RPMI7951 (cell line): ENCODE measurements around the gene ZNF469. TPM values are rescaled to one million over a fixed set of nuclear protein-coding genes. Genes with fewer than 3 reads are reported as not detected.

Source experiments
- DNase-seq: peaks from one replicate; pipeline ENCODE4 v3.0.0-alpha.2; 2012; ENCODE audit warnings: low read depth
- total RNA-seq: library from RNA; depleted of rRNA; stranded (reverse); fragments of >200 nt; shearing (Covaris generic); gene quantifications from 2 replicates; pipeline ENCODE4 v1.2.3, GENCODE V29; 2014; rRNA removed

ZNF469 gene, protein sequence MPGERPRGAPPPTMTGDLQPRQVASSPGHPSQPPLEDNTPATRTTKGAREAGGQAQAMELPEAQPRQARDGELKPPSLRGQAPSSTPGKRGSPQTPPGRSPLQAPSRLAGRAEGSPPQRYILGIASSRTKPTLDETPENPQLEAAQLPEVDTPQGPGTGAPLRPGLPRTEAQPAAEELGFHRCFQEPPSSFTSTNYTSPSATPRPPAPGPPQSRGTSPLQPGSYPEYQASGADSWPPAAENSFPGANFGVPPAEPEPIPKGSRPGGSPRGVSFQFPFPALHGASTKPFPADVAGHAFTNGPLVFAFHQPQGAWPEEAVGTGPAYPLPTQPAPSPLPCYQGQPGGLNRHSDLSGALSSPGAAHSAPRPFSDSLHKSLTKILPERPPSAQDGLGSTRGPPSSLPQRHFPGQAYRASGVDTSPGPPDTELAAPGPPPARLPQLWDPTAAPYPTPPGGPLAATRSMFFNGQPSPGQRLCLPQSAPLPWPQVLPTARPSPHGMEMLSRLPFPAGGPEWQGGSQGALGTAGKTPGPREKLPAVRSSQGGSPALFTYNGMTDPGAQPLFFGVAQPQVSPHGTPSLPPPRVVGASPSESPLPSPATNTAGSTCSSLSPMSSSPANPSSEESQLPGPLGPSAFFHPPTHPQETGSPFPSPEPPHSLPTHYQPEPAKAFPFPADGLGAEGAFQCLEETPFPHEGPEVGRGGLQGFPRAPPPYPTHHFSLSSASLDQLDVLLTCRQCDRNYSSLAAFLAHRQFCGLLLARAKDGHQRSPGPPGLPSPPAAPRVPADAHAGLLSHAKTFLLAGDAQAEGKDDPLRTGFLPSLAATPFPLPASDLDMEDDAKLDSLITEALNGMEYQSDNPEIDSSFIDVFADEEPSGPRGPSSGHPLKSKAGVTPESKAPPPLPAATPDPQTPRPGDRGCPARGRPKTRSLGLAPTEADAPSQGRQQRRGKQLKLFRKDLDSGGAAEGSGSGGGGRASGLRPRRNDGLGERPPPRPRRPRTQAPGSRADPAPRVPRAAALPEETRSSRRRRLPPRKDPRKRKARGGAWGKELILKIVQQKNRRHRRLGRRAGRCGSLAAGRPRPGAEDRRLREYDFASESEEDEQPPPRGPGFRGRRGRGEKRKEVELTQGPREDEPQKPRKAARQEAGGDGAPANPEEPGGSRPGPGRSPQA (N-terminal part only)
- 0.12 and 0.39 TPM in 2 replicates for total RNA-seq

DNA sequence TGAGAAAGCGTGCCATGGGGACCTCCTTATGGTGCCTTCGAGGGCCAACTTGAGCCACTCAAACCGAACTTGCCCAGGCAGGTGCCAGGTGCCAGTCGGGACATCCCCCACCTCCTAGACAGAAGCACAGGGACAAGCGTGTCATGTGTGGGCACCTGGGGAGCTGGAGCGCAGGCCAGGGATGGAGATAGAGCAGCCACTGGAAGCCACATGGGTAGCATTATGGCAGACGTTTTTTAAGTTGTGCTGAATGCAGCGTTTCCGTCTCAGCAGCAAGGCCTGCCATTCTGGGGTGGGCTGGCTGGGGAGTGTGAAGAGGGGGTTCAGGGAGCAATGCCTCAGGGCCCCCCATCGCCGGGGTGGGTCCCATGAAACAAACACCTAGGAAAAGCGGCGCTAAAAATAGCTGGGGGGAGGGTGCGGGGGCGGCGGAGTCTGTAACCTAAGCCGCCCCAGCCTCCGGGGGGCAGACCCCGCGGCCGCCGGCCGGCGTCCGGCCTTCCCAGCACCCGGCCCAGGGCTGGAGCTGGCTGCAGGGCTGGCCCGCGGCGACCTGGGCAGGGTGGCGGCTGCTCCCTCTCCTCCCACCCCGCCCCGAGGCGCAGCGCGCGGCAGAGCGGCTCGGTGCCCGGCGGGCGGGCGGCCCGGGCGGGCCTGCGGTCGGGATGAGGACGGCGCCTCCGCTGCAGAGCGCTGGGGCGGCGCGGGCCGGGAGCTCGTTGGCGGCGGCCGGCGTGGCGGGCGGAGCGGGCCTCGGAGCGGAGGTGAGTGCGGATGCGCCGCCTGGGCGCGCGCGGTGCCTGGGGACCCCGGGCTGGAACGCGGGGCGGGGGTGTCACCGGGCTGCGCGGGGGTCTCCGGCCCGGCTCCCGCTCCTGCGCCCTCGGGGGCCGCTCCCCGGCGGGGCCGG, at the start of gene ZNF469:
Gene ZNF469, plus strand, starts transcription at position 469 of the 910 bp plus-strand sequence. CDS start 44,512 bp downstream, outside the sequence.
- DNase-seq = peak; percentile 55

DNA sequence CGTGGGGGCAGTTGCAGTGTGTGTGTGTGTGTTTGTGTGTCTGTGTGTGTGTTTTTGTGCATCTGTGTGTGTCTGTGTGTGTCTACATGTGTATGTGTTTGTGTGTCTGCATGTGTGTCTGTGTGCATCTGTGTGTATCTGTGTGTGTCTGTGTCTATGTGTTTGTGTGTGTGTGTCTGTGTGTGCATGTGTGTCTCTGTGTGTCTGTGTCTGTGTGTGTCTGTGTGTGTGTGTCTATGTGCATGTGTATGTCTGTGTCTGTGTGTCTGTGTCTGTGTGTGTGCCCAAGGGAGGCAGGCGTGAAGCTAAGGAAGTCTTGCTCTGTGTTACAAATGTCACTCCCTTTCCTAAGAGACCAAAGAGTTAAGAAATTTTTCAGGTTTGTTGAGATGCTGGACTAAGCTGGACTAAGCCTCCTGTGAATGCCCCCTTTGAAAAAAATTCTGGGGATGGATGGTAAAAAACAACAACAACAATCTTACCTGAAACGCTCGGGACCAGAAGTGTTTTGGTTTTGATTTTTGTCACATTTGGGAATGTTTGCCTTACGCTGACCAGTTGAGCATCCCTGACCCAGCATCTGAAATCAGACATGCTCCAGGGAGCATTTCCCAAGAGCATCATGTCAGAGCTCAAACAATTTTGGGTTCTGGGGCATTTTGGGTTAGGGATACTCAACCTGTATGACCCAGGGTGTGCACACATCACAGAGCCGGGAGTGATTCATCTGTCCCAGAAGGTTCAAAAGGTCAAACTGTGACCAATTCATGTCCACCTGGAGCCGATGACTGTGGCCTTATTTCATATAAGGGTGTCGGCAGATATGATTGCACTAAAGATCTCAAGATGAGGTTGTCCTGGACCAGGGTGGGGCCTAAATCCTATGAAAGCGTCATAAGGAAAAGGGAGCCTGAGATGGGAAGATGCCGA, 48.6 kb upstream of the ZNF469 start:
- DNase-seq = peak; percentile 50

DNA sequence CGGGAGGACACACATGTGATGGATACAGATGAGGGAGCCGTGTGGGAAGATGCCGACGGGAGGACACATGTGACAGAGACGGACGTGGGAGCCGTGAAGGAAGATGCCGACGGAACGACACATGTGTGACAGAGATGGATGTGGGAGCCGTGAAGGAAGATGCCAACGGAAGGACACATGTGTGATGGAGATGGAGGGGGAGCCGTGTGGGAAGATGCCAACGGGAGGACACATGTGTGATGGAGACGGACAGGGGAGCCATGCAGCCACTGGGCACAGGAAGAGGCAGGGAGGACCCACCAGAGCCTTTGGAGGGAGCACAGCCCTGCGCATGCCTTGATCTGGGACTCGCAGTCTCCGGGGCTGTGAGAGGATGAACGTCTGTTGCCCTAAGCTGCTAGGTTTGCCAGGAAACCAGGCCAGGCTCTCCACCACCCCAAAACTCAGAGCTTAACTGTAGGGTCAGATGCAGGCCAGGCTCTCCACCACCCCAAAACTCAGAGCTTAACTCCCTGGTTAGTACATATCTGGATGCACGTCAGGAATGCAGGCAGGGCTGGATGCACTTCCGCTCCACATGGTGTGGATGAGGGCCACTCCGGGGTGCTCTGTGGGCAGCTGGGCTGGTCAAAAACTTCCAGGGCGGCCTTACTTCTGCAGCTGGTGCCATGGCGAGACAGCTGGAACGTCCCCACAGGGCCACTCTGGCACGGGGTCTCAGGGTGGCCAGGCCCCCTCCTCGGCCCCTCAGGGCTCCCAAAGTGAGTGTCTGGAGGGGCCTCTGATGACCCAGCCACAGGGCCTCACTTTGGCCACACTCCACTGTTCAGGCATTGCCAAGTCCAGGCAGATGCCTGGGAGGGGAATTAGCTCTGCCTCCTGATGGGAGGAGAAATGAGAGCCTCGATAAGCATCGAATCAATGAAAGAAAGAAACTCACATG, 47.7 kb upstream of the ZNF469 start:
- no peak for DNase-seq

DNA sequence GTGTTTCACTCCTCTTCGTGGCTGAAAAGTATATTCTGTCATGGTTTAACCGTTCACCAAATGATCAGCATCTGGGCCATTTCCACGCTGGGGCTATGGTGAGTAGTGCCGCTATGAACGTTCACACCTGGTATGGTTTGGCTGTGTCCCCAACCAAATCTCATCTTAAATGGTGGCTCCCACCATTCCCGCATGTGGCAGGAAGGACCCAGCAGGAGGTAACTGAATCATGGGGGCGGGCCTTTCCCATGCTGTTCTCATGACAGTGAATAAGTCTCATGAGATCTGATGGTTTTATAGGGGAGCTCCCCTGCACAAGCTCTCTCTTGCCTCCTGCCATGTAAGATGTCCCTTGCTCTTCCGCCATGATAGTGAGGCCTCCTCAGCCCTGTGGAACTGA, 45.7 kb upstream of the ZNF469 start:
- peak; percentile 85 for DNase-seq

DNA sequence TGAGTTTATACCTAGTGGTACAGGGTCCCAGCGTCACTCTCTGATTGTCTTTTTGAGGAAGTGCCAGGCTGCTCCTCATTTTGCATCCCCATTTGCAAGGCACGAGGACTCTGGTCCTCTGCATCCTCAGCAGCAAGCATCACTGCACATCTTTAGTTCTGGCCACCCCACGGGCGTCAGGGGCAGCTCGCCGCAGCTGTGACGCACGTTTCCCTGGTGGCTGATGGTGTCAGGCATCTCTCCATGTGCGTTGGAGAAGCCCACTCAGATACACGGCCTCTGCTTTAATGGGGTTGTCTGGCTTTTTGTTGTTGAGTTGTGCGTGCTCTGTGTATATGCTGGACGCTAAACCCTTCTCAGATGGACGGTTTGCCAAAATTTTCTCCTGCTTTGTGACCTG, 45.2 kb upstream of the ZNF469 start:
- no peak for DNase-seq

DNA sequence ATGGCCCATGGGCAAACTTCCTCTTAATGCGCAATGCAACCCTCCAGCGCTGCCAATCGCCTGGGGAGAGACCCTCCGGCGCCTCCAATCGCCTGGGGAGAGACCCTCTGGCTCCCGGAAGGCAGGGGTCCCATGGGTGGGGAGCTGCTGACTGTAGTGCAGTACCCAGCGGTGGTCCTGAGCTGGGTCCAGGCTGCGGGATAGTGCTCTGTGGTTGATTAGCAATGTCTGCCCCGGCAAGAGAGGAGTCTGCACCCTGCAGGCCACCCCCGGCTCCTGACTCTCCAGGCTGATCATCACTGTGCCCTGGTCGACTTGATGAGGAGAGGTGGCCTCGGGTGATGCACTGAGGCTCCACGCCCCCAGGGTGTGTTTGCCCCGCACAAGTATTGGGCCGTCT, 44.6 kb upstream of the ZNF469 start:
- no peak for DNase-seq

DNA sequence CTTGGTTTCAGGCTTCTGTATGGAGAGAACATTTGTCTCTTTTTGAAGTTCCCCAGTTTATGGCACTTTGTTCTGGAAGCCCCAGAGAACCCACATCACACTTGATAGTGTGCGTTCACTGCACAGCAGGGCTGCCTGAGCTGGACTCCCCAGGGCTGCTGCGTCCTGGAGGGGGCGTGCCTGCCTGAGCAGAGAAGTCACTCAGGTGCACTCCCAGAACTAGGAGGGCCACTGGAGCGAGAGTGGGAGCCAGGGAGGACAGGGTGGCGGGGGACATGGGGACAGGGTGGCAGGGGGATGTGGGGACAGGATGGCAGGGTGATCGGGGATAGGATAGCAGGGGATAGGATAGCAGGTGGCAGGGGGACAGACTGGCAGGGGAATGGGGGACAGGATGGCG, 43.9 kb upstream of the ZNF469 start:
- no peak for DNase-seq

DNA sequence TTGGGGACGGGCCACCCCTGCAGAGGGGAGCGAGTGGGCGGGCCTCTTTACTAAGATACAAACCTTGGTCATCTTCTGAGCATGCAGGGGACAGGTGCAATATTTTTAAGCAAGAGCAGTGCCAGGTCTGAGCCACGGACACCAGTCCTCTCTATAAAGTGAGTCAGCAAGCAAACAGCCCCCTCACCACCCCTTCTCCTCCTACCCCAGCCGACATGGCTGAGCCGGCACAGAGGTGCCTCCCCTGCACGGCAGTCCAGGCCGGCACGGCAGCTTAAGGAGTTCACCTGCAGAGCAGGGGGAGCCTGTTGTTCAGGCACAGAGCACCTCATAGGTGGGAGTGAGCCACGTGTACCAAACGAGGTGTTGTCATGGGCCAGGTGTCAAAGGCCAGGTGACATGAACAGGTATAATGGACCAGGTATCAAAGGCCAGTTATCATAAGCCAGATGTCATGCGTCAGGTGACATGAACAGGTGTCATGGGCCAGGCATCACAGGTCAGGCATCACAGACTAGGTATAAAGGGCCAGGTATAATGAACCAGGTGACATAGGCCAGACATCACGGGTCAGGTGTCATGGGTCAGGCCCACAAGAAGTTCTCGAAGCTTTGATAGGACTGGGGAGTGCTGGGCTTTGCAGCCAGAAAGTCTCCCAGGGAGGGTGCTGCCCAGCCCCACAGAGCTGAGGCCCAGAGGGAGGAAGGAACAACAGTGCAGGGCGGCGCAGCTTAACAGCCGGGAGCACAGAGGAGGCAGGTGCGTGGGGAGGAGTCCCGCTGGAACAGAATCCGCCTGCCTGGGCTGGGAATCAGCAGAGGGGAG, 42.6 kb upstream of the ZNF469 start:
- DNase-seq = no peak

DNA sequence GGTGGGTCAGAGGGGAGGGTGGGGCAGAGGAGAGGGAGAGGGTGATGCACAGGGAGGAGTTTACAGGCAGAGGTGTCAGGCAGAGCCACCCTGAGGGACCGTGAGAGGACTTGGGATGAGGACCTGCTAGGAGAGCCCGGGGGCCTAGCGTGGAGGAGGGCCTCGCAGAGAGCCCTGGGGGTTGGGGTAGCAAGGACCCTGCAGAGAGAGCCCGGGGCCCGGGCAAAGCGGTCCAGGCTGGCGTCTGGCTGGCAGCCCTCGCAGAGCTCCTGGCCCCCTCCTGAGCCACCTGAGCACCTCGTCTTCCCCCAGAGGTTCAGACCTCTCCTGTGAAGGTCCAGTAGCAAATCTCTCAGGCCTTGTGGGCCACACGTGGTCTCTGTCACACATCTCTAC, 42.0 kb upstream of the ZNF469 start:
- no peak for DNase-seq

DNA sequence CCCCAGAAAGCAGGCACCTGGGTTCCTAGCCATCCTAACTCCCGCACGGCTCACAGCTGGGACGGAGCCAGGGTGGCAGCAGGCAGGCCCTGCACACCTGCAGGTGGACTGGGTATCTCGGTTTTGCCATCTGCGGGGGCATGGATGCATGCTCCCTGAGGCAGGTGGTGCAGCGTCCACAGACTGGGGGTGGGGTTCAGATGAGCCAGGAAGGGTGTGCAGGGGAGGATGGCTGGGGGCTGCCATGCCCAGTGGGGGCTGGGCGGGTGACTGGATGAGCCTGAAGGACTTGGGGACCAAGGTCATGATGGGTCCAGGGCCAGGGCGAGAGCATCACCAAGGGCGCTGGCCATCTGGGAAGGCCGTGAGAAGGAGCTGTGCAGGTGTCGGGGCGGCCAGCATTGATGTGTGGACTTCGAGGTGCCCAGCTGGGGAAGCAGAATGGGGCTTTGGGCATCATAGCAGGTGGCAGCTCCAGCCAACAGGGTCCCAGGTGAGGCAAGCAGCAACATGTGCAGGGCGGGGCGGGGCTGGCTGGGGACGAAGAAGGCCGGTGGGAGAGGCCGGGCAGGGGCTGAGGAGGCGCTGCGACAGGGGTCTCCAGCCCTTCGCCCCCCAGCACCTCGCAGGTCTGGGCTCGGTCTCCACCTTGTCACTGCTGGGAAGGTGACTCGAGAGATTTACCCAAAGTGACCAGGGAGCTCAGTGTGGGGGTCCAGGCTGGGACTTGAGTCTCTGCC, 41.0 kb upstream of the ZNF469 start:
- no peak for DNase-seq

DNA sequence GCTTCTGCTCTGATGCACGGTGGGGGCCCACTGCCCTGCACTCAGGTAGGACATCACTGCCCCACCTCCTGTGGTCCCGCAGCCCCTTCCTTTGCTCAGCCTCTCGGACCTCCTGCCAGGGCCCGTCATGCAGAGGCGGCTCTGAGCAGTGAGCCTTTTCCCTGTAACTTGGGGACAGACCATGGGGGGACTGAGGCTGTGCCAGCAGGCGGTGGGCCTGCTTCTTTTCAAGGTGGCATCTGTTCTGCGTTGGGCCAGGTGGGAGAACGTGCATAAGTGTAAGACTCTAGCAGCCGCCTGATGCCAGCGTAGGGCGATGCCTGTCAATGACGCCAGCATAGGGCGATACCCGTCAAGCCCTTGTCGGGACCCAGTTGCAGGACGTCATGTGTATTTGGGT, 40.3 kb upstream of the ZNF469 start:
- no peak for DNase-seq

DNA sequence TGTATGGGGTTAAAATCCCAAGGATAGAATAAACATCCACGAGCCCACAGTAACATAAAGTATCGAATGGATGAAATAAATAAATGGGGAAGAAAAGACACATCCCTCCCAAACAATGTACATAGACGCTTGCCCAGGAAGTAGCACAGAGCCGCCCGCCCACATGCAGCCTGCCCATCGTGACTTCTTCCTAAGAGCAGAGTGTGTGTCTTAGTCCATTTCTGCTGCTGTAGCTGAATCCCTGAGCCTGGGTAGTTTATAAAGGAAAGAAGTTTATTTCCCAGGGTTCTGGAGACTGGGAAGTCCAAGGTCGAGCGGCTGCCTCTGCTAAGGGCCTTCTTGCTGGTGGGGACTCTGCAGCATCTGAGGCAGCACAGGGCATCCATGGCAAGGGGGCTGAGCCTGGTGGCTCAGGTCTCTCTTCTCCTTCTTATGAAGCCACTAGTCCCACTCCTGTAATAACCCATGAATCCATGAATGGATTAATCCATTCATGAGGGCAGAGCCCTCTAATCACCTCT, 39.4 kb upstream of the ZNF469 start:
- no peak for DNase-seq

DNA sequence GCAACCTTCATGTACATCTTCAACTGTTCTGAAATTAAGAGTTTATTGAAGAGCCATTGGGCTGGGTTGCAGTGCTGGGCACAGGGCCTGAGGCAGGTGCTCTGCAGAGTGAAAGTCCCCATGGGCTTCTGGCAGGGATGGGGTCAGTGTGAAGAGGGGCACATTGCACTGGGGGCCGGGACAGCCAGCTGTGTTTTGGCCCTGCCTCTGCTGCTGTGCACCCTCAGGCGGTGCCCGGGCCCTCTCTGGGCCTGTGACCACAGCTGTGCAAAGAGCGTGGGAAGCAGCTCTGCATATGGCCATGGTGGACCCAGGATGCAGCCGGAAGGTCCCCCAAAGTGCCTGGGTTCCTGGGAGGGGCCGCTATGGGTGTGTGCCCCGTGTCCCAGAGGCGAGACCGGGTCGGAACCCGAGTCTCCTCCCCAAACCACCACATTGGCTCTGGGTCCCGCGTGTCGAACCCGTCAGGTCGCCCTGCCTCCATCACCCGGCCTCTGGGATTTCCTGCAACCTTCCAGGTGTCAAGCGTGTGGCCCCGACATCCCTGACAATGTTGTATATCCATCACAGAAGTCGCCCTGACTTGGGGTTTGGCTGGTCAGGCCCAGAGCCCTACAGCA, 38.2 kb upstream of the ZNF469 start:
- DNase-seq = no peak

DNA sequence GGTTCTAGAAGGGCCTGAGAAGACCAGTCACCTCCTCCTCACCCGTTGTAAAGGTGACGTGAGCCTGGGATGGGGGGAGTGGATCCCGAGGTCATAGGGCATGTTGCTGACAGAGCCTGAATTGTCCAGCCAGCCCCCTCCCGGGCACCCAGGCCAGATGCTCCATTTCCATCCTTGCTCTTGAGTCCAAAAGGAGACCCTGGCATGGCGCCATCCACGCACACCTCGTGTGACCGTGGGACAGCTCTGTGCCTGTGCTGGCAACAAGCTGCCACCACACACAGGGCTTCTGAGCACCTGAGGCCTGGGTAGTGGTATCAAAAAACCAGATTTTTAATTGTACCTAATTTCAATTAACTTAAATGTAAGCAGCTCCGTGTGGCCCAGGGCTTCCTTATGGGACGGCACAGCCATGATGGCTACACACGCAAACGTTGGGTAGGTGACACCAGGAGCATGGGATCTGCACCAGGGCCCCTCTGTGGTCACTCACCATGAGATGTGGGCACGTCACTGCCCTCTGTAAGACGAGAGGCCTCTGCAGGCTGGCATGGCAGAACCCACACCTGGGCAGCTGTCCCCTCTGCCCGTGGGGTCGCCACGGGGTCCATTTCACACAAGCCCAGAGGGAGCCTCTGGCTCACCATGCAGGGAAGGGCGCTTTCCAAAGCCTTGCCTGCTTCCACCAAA, 37.6 kb upstream of the ZNF469 start:
- DNase-seq = no peak

DNA sequence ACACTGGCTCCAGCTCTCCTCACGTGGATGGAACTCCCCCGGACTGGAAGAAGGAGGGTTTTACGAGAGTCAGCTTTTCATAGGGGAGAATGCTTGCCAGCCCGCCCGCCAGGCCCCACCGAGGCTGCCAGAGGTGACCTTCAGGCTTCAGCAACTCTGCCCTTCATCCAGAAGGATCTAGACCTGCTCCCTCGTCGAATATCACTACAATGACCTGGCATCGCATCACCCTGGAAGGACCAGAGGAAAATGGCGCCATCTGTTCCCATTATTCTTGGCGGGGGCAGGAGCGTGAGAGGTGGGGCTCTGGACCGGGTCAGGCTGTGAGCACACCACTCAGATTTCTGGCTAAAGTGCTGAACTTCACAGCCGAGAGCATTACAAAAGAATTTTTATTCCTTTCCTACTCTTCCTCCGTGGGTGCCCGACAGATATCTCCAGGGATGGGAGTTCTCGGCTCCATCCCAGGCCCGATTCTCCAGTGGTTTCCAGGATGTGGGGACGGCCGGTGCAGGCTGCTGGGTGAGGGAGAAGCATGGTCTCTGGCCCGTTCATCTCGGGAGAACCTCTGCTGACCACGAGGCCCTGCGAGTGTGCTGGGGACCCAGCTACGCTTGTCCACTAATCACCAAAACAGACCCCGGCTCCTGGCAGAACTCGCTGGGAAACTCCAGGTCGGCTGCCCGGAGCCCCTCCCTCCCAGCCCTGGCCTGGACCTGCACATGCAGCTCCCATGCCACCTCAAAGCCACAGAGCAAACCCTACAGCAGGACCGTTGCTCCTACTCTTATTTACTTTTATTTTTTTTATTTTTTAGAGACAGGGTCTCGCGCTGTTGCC, 36.8 kb upstream of the ZNF469 start:
- DNase-seq = no peak
